NCI-H2227 (cell line): ENCODE results near the gene PDK2.

Source experiments
- DNase-seq: peaks from one replicate; lab custom pipeline; 2025; ENCODE audit not compliant: unreplicated experiment; lab: John Stamatoyannopoulos, UW

PDK2 gene

DNA sequence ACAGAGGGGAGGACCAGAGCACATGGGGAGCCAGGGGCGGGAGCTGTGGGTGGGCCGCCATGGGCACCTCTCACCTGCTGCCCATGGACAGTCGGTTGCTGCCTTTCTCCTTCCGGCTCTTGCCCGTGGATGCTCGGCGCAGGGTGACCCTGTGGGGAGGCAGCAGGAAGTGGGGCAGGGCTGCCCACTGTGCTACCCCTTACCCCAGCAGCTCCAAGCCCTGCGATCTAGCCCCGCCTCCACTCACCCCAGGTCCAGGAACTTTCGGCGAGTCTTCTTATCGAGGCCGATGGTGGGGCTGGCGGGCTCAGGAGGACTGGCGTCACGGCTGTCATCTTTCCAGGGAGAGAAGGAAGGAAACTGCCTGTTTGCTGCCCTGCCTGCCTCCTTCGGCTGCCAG is 20.6 kb downstream of the PDK2 start:
- DNase-seq = no peak

DNA sequence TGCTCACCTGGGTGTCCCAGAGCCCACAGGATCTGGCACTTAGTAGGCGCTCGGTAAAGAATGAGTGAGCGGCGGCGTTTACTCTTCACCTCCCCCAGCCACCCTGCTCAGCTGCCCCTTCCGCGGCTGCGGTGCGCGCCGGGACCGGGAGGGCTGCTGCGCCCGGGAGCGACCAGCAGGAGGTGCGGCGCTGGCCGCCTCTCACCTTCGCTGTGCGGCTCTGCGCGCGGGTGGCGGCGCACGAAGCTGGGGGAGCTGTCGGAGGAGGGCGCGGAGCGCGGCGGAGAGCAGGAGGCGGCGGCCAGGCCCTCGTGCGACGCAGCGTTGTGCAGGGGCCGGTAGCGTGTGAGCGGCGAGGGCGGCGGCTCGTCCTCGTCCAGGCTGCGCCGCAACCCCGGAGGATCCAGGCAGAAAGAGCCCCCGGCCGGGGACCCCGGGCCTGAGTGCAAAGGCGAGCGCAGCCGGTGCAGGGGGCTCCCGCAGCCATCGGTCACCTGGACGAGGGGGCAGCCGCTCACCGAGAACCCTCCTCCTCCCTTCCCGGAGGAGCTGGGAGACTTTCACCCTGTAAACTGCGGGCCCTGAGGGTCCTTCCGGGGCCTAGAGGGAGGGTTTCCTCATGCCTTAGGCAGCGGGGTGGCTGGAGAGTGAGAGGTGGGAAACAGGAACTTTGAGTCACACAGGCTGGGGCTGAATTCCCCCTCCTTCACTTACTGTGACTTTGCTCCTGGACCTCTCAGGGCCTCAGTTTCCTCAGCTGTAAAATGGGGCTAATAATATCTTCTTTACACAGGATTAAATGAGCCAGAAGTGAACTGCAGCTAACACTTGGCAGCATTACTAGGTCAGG is 22.3 kb downstream of the PDK2 start:
- no peak for DNase-seq

DNA sequence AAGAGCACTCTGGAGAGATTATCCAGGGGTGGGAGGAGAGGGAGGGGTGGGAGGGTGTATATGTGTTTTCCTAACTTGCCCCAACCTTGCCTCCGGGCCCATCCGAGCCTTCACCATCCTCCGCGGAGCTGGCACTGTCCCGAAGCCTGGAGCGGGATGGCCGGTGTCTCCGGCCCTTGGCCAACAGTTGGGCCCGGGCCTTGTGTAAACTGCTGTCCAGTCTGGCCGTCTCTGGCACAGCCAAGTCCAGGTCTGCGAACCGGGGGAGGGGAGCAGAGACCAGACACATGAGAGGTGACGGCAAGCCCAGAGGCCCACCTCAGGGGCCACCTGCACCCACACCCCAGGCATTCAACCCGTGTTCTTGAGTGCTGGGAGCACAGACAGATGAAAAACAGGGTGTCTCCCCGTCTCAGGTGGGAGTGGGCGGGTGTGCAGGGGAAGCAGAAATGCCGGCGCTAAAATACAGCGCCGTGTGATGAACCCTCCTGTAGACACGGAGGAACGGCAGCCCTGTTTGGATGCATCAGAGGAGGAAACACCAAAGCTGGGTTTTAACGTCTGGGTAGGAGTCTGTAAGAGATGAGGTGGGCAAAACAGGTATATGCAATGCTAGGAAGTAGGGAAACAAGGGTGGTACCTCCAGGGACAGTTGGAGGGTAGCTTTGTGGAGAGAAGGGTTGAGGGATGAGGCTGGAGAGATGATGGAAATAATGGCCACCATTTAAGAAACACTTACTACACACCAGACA is 23.1 kb downstream of the PDK2 start:
- no peak for DNase-seq

DNA sequence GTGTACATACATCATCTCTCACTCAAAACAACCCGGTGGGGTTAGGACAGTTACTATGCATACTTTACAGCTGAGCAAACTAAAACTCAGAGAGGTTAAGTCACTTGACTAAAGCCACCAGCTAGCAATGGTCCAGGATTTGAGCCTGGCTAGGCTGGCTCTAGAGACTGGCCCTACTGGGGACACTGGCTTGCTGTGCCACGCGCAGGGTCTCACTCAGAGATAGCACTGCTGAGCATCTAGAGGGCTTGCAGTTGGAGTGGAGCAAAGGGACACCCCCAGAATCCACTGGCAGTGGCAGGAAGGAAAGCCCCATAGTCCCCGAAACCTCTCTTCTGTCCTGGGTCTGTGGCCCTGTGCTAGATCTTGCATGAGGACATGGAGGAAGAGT is 23.7 kb downstream of the PDK2 start:
- DNase-seq = no peak

DNA sequence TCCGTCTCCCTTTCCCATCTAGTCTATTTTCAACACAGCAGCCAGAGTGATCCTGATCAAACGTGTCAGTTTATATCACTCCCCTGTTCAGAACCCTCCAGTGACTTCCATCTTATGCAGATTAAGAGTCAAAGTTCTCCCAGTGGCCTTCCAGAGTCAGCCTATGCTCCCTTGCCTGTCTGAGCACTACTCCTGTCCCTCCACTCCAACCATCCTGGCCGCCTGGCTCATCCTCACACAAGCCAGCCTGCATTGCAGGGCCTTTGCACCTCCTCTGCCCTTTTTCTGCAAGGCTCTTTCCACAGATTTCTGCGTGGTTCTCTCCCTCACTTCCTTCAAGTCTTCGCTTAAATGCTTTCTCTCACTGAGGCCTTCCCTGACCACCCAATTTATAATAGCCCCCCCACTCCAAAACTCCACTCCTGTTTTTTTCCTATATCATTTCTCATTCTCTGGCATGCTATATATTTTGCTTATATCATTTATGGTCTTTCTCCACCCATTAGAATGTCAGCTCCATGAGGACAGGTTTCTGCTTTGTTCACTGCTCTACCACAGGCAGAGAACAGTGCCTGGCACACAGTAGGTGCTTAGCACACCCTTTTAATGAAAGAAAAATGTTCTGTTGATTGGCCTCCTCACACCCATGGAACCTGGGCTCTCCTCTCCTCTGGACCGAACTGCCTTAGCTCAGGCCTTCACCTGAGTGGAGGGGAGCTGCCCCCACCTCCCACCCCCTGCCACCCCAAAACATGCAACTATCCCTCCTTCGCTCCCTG is 25.5 kb downstream of the PDK2 start:
- no peak for DNase-seq

DNA sequence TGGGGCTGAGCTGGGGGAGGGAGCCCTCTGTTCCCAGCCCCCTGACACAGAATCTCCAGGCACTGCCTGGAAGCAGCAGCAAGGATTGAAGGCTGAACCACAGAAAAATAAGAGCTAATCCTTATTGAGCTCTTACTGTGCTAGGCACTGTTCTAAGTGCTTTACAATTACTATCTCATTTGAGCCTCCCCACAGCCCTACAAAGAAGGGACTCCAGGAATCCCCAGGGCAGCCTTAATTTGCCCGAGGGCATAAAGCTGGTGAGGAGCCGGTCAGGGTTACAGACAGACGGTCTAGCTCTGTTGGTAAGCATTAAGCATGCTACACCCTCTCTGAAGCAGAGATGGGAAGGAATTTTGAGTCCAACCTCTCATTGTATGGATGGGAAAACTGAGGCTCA is 27.8 kb downstream of the PDK2 start:
- DNase-seq = no peak

DNA sequence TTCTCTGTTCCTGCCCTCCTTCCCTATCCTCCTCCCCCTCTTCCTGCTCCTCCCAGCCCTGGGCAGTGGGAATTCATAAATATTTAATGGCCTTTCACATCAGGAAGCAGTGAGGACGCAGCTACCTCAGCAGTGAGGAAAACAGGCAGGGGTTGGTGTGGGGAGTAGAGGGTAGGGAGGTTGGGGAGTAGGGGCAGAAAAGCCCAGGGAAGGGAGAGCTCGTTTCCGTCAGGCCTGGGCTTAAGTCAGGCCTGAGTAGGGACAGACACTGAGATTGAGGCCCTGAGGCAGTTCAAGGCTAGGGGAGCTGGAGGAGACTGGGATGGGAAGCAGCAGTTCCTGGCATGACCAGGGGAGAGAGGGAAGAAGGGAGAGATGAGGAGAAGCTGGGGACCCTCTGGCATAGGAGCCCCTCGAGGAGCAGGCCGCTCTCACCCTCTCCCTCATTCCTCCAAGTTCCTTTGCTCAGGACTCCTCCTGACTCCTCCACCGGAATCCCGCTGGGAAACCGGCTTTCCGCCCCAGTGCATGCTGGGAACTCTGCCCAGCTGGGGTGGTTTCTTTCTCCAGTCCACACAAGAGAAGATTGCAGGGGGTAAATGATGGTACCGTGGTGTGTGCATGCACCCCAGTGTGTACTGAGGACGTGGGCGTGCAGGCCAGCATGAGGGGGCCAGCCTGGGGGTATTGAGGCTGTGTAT is 28.6 kb downstream of the PDK2 start:
- DNase-seq = peak; percentile 36

DNA sequence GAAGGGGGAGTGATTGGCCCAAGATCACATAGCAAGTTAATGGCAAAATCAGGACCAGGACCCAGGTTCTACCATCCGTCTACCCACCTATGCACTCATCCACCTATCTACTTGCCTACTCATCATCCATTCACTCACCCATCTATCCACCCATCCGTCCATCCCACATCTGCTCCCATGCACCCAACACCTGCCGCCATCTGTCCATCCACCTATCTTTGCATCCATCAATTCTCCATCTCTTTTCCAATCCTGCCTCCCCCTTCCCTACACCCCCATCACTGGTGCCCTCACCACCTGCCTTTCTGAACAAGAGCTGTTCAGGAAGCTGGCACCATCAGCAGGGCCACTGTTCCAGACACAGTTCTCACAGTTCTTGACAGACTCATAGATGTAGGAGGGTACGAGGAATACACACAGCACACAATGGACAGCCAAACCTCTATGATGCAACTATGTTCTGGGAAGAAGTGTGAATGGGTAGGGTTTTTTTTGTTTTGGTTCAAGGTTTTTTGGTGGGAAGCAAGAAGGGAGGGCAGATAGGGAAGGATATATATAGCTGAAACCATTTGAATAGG is 30.4 kb downstream of the PDK2 start:
- no peak for DNase-seq

DNA sequence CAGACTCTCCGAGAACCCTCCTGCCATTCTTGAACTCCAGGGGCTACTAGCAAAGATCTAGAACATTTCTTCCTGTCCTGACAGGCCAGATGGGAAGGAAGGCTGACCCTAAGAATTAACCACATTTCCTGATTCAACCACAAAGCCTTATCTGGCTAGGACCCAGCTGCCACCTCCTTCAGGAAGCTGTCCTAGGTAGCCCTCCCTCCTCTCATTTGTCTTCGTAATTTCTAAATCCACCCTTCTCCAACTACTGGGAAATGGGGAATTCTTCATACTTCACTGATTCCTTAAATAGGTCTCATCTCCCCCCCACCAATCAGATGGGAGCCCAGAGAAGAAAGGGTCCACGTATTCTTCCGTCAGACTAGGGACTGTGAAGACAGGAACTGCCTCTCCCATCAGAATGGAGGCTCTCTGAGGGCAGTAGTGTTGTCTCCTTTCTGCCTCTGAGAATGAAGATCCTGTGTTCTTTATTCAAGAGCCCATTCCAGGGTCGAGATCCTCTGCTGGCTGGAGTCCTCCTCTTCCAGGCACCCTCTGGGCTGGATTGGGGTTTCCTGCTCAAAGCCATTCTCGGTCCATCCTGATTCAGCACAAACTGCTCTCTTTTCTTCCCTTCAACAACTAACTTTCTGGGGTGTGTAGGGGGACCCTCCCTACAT is 32.7 kb downstream of the PDK2 start:
- DNase-seq = no peak

DNA sequence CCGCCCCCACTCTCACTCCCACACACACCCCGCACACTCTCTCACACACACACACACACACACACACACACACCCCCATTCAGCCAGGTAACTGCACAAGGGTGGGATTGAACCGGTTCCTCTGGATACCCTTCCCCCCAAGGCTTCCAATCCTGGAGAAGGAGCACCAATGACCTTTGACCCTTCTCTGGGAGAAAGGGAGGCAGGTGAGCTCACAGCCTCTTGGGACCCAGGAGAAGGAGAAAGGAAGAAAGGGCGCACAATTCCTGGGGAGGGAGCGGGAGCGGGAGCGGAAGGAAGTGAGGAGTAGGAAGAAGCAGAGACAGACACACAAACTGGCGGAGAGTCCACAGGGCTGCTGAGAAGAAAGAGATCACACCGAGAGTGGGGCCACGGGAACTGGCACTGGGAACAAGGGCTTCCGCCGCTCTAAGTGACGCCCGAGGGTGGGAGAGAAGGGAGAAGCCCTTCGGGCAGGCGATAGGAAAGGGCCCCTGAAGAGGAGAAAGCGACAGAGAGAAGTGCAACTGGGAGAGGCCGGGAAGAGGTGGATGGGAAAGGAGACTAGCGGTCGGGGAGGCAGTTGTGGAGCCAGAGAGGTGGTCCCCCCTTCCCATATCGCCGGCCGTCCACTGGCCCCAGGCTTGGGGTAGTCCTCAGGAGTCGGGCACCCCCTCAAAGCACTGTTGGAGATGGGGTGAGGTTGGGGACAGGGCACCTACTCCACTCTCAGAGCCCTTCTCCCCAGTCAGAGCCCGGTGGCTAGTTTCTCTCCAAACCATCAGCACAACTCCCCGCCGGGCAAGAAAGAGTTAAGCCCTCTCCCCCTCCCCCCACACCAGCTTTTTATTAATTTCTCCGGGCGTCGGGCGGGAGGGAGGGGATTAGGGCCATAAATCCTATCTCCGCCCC is 33.5 kb downstream of the PDK2 start:
- DNase-seq = peak; percentile 77

DNA sequence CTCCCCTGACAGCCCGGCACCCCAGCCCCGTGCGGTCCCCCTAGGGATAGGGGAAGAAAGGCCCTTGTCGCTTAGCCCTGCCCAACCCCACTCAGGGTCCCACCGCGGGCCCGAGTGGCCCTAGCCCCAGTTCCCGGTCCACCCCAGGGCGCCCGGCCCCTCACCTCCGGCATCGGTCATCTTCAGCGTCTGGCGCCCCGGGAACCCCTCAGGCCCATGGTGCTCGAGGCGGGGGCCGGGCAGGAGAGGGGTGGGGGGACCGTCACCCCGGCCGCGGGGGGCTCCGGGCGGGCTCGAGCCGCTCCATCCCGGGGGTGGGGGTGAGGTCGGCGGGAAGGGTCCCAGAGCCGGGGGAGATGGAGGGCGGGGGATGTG is 34.2 kb downstream of the PDK2 start:
- DNase-seq = no peak

DNA sequence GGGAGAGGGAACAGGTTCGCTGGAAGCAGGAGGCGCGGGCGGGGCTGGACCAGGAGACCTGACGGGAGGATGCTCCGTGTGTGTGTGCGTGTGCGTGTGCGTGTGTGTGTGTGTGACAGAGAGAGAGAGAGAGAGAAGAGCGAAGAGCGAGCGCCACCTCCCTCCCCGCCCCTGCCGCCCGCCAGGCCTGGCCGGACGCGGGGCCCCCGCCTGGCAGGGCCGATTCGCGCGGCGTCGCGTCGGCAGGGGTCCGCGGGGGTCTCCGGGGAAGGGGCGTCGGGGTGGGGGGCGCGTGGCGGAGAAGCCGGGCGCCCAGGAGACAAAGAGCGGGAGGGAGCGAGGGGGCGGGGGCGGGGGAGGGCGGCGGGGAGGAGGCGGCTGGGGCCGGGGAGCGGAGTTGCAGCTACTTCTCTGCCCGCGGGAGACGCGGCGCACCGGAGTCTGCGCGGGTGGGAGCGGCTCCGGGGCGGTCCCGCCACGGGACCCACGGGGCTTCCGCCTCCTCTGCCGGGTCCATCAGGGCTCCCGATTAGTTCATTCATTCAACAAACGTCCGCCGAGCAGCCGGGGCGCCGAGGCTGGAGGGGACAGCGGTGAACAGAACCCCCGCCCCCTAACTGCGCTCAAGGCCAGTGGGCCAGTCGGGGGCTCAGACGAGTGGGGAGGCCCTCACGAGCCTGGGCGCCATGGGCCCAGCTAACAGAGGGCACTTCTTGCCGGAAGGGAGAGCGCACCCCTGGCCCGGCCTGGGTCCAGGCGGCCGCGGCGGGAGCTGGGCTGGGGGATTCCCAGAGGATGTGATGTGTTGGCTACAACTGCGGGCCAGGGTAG is 34.8 kb downstream of the PDK2 start, which contains the start of gene SAMD14:
Gene SAMD14, minus strand, starts transcription at position 433 of the 831 bp plus-strand sequence. CDS start 5,201 bp downstream, outside the sequence.
- peak; percentile 89 for DNase-seq

DNA sequence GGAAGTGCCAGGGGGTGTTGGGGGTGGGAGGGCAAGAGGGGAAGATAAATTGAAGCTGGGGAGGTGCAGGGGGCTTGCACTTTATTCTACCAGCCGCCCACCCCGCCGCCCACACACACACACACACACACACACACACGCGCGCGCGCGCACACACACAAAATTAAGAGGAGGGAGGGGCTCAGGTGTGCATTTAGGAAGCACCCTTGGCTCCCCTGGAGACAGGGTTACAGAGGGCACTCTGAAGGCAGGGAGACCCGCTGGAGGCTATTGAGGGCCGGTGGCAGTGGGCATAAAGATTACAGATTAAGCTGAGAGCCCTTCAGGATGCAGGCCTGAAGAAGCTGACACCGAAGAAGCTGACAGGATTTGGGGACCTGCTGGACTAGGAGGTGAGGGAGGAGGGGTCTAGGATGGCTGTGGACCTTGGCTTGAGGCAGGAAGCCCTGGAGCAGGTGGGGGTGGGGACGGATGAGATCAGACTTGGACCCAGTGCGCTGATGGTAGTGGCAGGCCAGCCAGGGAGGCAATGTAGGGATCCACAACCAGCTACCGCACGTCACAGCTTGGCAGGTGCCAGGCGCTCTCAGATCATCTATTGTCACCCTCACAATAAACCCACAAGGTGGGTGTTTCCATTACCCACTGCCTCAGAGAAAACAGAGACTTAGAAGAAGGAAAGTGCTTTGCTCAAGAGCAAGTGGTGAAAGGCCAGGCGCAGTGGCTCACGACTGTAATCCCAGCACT is 35.6 kb downstream of the PDK2 start:
- DNase-seq = no peak

DNA sequence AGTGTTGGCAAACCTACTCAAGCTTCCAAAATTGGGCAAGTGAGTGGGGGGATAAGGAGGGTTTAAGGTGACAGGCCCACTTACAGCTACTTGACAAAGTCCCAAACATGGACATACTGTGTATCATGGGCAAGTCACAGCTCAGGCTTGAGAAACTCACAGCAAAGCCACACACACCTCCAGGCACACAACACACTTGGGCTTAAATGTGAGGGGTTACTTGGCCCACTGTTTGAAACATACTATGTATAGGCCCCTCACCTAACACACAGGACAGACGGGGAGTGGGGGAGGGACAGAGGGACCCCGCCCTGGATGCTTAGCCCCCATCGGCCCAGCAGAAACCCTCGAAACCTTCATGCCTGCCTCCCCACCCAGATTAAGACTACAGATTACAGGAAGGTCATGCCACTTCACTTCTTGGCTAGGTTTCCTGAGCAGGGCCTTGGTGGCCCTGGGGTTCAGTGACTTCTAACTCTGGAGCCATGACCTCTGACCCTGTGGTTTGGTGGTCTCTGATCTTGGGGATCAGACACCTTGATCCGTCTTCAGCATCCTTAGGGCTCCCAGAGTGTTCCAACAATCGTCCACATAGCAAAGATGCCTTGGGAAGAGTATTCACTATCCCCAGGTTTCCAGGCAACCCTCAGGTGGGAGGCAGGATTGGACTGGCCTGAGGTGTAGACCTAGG is 37.1 kb downstream of the PDK2 start:
- DNase-seq = no peak

DNA sequence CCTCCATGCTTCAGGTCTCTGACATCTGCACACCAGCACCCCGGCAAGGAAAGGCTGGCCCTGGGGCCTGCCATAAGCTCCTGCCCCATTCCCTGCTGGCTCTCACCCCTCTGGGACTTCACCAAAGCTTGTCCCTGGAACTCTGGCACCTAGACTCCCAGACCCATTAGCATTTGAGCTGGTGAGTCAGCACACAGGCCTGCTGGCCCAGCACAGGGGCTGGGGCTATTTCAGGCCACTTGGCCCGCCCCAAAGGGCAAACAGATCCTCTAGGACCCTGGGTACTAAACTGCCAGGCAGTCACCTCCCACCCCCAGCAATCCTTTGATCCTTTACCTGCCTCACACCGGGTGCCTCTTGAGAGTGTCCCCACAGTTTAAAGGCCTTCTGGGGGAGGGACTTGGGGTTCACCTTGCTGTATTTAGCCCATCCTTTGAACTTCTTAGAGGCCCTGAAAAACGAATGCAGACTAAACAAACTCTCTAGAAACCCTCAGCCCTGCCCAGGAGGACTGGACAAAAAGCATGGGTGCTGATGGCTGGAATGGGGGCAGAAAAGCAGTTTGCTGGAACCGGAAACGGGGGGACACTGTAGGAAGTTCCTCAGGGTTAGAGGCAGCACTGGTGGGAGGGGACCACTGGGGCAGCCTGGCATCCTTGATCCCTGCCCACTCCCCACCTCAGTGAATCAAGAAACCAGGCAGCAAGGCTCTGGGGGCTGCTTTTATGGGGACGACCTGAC is 38.0 kb downstream of the PDK2 start:
- no peak for DNase-seq

DNA sequence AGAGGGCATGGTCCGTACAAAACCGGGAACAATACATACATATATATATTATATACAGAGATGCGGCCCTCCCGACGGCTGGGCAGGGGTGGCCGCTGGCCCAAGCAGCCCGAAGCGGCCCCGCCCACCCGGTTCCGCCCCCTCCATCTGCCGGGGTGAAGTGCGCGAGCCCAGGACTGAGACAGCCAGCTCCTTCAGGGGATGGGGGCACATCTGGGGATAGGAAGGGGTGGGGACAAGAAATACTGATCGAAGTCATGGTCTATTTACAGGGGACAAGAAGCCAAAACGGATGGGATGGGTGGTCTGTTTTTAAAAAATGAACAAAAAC is 38.6 kb downstream of the PDK2 start:
- peak; percentile 36 for DNase-seq
